ENCODE measurements around the gene LRRC49.
A peak's percentile ranks its signal among the peaks of the same experiment; 100 is the strongest.
"Not testable (repeated sequence)": the region's sequence is repeated elsewhere in the genome, so short reads cannot be mapped to it uniquely, and the experiment has no call there.

LRRC49 gene

GRCh38 chr15:70922119-70922518 lies 29.5 kb downstream of the LRRC49 start:
- DNase-seq = no peak

- no peak for DNase-seq
These were observed 30.9 kb downstream of the LRRC49 start for GRCh38 chr15:70923311-70924080.

GRCh38 chr15:70926914-70927313 lies 34.3 kb downstream of the LRRC49 start:
- not testable (repeated sequence) for DNase-seq

- peak in 2 of 4 experiments; percentile 20 to 33 for DNase-seq
These were observed 39.2 kb downstream of the LRRC49 start for GRCh38 chr15:70931821-70932220.

GRCh38 chr15:70932397-70932796 lies 39.8 kb downstream of the LRRC49 start:
- DNase-seq = peak in 3 of 4 experiments; percentile 4 to 36 (median 26)

- DNase-seq = no peak
These were observed 40.8 kb downstream of the LRRC49 start for GRCh38 chr15:70933411-70933810.

GRCh38 chr15:70935631-70936030 lies 43.0 kb downstream of the LRRC49 start:
- no peak for DNase-seq

- no peak for DNase-seq
These were observed 43.7 kb downstream of the LRRC49 start for GRCh38 chr15:70936326-70936725.

- DNase-seq = not testable (repeated sequence)
These were observed 50.7 kb downstream of the LRRC49 start for GRCh38 chr15:70943285-70943684.

- no peak for DNase-seq
These were observed 55.0 kb downstream of the LRRC49 start for GRCh38 chr15:70947351-70948335.

GRCh38 chr15:70950953-70951352 lies 58.3 kb downstream of the LRRC49 start:
- no peak for DNase-seq

- DNase-seq = no peak
These were observed 61.5 kb downstream of the LRRC49 start for GRCh38 chr15:70954171-70954570.

- no peak for DNase-seq
These were observed 62.1 kb downstream of the LRRC49 start for GRCh38 chr15:70954733-70955132.

- no peak for DNase-seq
These were observed 62.5 kb downstream of the LRRC49 start for GRCh38 chr15:70955151-70955550.

- no peak for DNase-seq
These were observed 63.8 kb downstream of the LRRC49 start for GRCh38 chr15:70956201-70956995.

- no peak for DNase-seq
These were observed 69.5 kb downstream of the LRRC49 start for GRCh38 chr15:70962084-70962483.

GRCh38 chr15:70963199-70963598 lies 70.6 kb downstream of the LRRC49 start:
- no peak for DNase-seq

- DNase-seq = no peak
These were observed 71.4 kb downstream of the LRRC49 start for GRCh38 chr15:70964058-70964457.

GRCh38 chr15:70964686-70965085 lies 72.1 kb downstream of the LRRC49 start:
- DNase-seq = no peak

GRCh38 chr15:70967646-70968045 lies 75.0 kb downstream of the LRRC49 start:
- no peak for DNase-seq

- DNase-seq = peak; percentile 3 to 38 (median 19)
These were observed 81.6 kb downstream of the LRRC49 start for GRCh38 chr15:70974004-70974832.

GRCh38 chr15:70976851-70977250 lies 84.2 kb downstream of the LRRC49 start:
- DNase-seq = no peak
